Measurements from ENCODE around the gene ALDH16A1.

ALDH16A1 gene

GRCh38 chr19:49423071-49423984 lies 29.7 kb upstream of the ALDH16A1 start, which contains the start of gene PTH2:
PTH2 (minus strand) TSS chr19:49423441; CDS start chr19:49423339, 102 bp downstream.
- Histone ChIP-seq H3K4me3 (ENCODE audit: low read length, poor library complexity, severe bottlenecking) (peak within 1 kb of the TSS; percentile 50), H3K9me2 (replicated peaks; ENCODE audit: low read depth, low read length) (no peaks in the 10 kb centered on the region), H3K9ac (ENCODE audit: low read depth, low read length, poor library complexity, severe bottlenecking) (peak within 1 kb of the TSS; percentile 50), H3K36me3 (ENCODE audit: insufficient read depth, low read length) (no peaks in the 10 kb centered on the region), H3K9me3 (ENCODE audit: insufficient read depth, low read depth, low read length) (no peaks in the 10 kb centered on the region), H3K79me2 (ENCODE audit: insufficient read depth, low read length) (no peaks in the 10 kb centered on the region), H4K20me1 (ENCODE audit: insufficient read depth, low read length, poor library complexity, severe bottlenecking) (no peaks in the 10 kb centered on the region), H2AFZ (ENCODE audit: low read length) (peak within 1 kb of the TSS; percentile 40), H3K27me3 (ENCODE audit: insufficient read depth, low read length, poor library complexity, severe bottlenecking) (no peaks in the 10 kb centered on the region), H3F3A (ENCODE audit: low read depth) (no peaks in the 10 kb centered on the region), H3K4me2 (ENCODE audit: low read depth, low read length, poor library complexity, severe bottlenecking) (peak within 1 kb of the TSS; percentile 68), H3K4me1 (ENCODE audit: insufficient read depth, low read length, poor library complexity, severe bottlenecking) (peaks cover 37% of the 10 kb centered on the region)
- TF ChIP-seq EZH2phosphoT487 (IDR thresholded peaks at IDR 0.05; ENCODE audit: borderline replicate concordance): no peak
- no peak for TF ChIP-seq CTCF (conservative IDR thresholded peaks at IDR 0.05; ENCODE audit: low read length)

GRCh38 chr19:49423985-49424303 lies 29.1 kb upstream of the ALDH16A1 start:
- Histone ChIP-seq H4K20me1 (ENCODE audit: insufficient read depth, low read length, poor library complexity, severe bottlenecking) (no peaks in the 10 kb centered on the region), H3K9ac (ENCODE audit: low read depth, low read length, poor library complexity, severe bottlenecking) (peak overlapping the region; percentile 50), H2AFZ (ENCODE audit: low read length) (peak overlapping the region; percentile 40), H3K4me1 (ENCODE audit: insufficient read depth, low read length, poor library complexity, severe bottlenecking) (peaks cover 37% of the 10 kb centered on the region), H3K27me3 (ENCODE audit: insufficient read depth, low read length, poor library complexity, severe bottlenecking) (no peaks in the 10 kb centered on the region), H3K36me3 (ENCODE audit: insufficient read depth, low read length) (no peaks in the 10 kb centered on the region), H3K4me2 (ENCODE audit: low read depth, low read length, poor library complexity, severe bottlenecking) (peak overlapping the region; percentile 68), H3K79me2 (ENCODE audit: insufficient read depth, low read length) (no peaks in the 10 kb centered on the region), H3K4me3 (ENCODE audit: low read length, poor library complexity, severe bottlenecking) (peak overlapping the region; percentile 50), H3K9me3 (ENCODE audit: insufficient read depth, low read depth, low read length) (no peaks in the 10 kb centered on the region), H3F3A (ENCODE audit: low read depth) (no peaks in the 10 kb centered on the region), H3K9me2 (replicated peaks; ENCODE audit: low read depth, low read length) (no peaks in the 10 kb centered on the region)
- TF ChIP-seq CTCF (conservative IDR thresholded peaks at IDR 0.05; ENCODE audit: low read length): no peak
- TF ChIP-seq EZH2phosphoT487 (IDR thresholded peaks at IDR 0.05; ENCODE audit: borderline replicate concordance): no peak

- no peaks in the 10 kb centered on the region for H3K79me2 ChIP-seq (ENCODE audit: insufficient read depth, low read length)
- peak within 1 kb of the TSS; percentile 50 for H3K9ac ChIP-seq (ENCODE audit: low read depth, low read length, poor library complexity, severe bottlenecking)
- peak within 1 kb of the TSS; percentile 50 for H3K4me3 ChIP-seq (ENCODE audit: low read length, poor library complexity, severe bottlenecking)
- H3K36me3 ChIP-seq (ENCODE audit: insufficient read depth, low read length): no peaks in the 10 kb centered on the region
- H3K9me3 ChIP-seq (ENCODE audit: insufficient read depth, low read depth, low read length): no peaks in the 10 kb centered on the region
- H2AFZ ChIP-seq (ENCODE audit: low read length): no peak within 1 kb of the TSS
- H3K9me2 ChIP-seq (replicated peaks; ENCODE audit: low read depth, low read length): no peaks in the 10 kb centered on the region
- peak within 1 kb of the TSS; percentile 68 for H3K4me2 ChIP-seq (ENCODE audit: low read depth, low read length, poor library complexity, severe bottlenecking)
- no peaks in the 10 kb centered on the region for H3F3A ChIP-seq (ENCODE audit: low read depth)
- H3K27me3 ChIP-seq (ENCODE audit: insufficient read depth, low read length, poor library complexity, severe bottlenecking): no peaks in the 10 kb centered on the region
- H4K20me1 ChIP-seq (ENCODE audit: insufficient read depth, low read length, poor library complexity, severe bottlenecking): no peaks in the 10 kb centered on the region
- peaks cover 31% of the 10 kb centered on the region for H3K4me1 ChIP-seq (ENCODE audit: insufficient read depth, low read length, poor library complexity, severe bottlenecking)
- TF ChIP-seq EZH2phosphoT487 (IDR thresholded peaks at IDR 0.05; ENCODE audit: borderline replicate concordance) (no peak), CTCF (conservative IDR thresholded peaks at IDR 0.05; ENCODE audit: low read length) (no peak)
These were observed 27.8 kb upstream of the ALDH16A1 start, which contains the start of gene GFY for GRCh38 chr19:49425178-49425577. GFY (plus strand) TSS chr19:49425388; CDS start chr19:49426431, 1,043 bp downstream.

All from Loucy (cell line).